Thyroid gland (tissue), 4 donors: ENCODE measurements around the gene TANC1.

Experiments used
- POLR2A ChIP-seq, 2 donors: fragments of 450-650 bp; IDR thresholded peaks; one replicate each; pipeline ENCODE4 v1.6.1; 2017; ENCODE audit warnings: antibody characterized with exemption in 2 of 2, mild to moderate bottlenecking in 2 of 2, moderate library complexity in 1 of 2
- TF ChIP-seq, protein P1 (sequence below), 6 experiments: fragments of 200-600 bp in 3 of 6; fragments of 450-650 bp in 3 of 6; sonication (generic) in 3 of 6; IDR thresholded peaks; one replicate each; pipeline ENCODE4 v1.5.1; 2016 to 2019; ENCODE audit warnings: antibody characterized with exemption in 6 of 6, mild to moderate bottlenecking in 2 of 6, inconsistent platforms in 1 of 6, moderate library complexity in 1 of 6

DNA sequence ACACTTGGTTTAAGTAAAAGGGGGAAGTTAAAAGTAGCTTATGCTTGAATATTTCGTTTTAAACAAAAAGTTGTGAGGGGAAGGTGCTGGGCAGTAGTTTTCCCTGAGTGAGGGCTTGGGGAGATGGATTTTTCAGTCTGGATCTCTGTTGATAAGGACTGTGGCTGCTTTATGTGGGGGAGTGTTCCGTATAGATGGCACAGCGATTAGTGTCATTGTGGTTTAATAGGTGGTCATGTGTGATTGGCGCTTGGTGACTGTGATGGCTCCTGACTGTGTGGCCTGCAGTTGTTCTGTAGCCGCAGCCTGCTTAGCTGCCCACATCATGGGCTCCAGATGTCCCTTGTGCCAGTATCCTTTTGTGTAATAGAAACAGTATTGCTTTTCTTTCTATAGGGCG is 161.9 kb downstream of the TANC1 start:
- TF ChIP-seq, protein P1, sequence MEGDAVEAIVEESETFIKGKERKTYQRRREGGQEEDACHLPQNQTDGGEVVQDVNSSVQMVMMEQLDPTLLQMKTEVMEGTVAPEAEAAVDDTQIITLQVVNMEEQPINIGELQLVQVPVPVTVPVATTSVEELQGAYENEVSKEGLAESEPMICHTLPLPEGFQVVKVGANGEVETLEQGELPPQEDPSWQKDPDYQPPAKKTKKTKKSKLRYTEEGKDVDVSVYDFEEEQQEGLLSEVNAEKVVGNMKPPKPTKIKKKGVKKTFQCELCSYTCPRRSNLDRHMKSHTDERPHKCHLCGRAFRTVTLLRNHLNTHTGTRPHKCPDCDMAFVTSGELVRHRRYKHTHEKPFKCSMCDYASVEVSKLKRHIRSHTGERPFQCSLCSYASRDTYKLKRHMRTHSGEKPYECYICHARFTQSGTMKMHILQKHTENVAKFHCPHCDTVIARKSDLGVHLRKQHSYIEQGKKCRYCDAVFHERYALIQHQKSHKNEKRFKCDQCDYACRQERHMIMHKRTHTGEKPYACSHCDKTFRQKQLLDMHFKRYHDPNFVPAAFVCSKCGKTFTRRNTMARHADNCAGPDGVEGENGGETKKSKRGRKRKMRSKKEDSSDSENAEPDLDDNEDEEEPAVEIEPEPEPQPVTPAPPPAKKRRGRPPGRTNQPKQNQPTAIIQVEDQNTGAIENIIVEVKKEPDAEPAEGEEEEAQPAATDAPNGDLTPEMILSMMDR (IDR thresholded peaks at IDR 0.05): no peak
- no peak for TF ChIP-seq POLR2A (IDR thresholded peaks at IDR 0.05)
